ENCODE data around the gene XRRA1. TPM values are rescaled to one million over a fixed set of nuclear protein-coding genes. Genes with fewer than 3 reads are reported as not detected.

The XRRA1 gene
- total RNA-seq, 1 donor: 7.8 TPM

- DNase-seq (ENCODE audit: low read depth): peak; percentile 95
These were observed 19.2 kb downstream of the XRRA1 start for GRCh38 chr11:74929431-74930363.

GRCh38 chr11:74927496-74927895, 21.4 kb downstream of the XRRA1 start:
- TF ChIP-seq CTCF (IDR thresholded peaks at IDR 0.05; ENCODE audit: insufficient read depth, low read depth, low read length): no peak
- no peak overlapping the region for H3K4me3 ChIP-seq (ENCODE audit: low read depth, low read length)
- DNase-seq (ENCODE audit: low read depth): no peak

More at GRCh38 chr11:74929431-74930363, 19.2 kb downstream of the XRRA1 start:
- TF ChIP-seq CTCF (IDR thresholded peaks at IDR 0.05; ENCODE audit: insufficient read depth, low read depth, low read length): peak; percentile 89
- no peak overlapping the region for H3K4me3 ChIP-seq (ENCODE audit: low read depth, low read length)

- no peak for TF ChIP-seq CTCF (IDR thresholded peaks at IDR 0.05; ENCODE audit: insufficient read depth, low read depth, low read length)
- DNase-seq (ENCODE audit: low read depth): peak; percentile 75
- H3K4me3 ChIP-seq (ENCODE audit: low read depth, low read length): no peak overlapping the region
These were observed 22.4 kb downstream of the XRRA1 start for GRCh38 chr11:74926304-74927030.

- no peak for TF ChIP-seq CTCF (IDR thresholded peaks at IDR 0.05; ENCODE audit: insufficient read depth, low read depth, low read length)
- peak; percentile 91 for DNase-seq (ENCODE audit: low read depth)
- no peak overlapping the region for H3K4me3 ChIP-seq (ENCODE audit: low read depth, low read length)
These were observed 23.6 kb downstream of the XRRA1 start for GRCh38 chr11:74925281-74925680.

GRCh38 chr11:74923125-74923524, 25.8 kb downstream of the XRRA1 start:
- no peak for TF ChIP-seq CTCF (IDR thresholded peaks at IDR 0.05; ENCODE audit: insufficient read depth, low read depth, low read length)
- no peak overlapping the region for H3K4me3 ChIP-seq (ENCODE audit: low read depth, low read length)
- no peak for DNase-seq (ENCODE audit: low read depth)

- TF ChIP-seq CTCF (IDR thresholded peaks at IDR 0.05; ENCODE audit: insufficient read depth, low read depth, low read length): no peak
- H3K4me3 ChIP-seq (ENCODE audit: low read depth, low read length): no peak overlapping the region
- no peak for DNase-seq (ENCODE audit: low read depth)
These were observed 39.1 kb downstream of the XRRA1 start for GRCh38 chr11:74909812-74910211.

Measured in fibroblast of villous mesenchyme (primary cell).